OCI-LY7 (cell line): Measurements from ENCODE around the gene DNASE2. TPM values are rescaled to one million over a fixed set of nuclear protein-coding genes. Genes with fewer than 3 reads are reported as not detected.
A peak's percentile ranks its signal among the peaks of the same experiment; 100 is the strongest.
"Not testable (repeated sequence)": the region's sequence is repeated elsewhere in the genome, so short reads cannot be mapped to it uniquely, and the experiment has no call there.

Experiments used
- BruUV-seq: library from RNA; stranded (reverse); fragments of 400-500 nt; replicated peaks from 2 replicates; lab custom pipeline; 2021; lab: Mats Ljungman, UMichigan
- CTCF ChIA-PET: fragments of 300-600 bp; sonication (Branson Sonifier 250); formaldehyde crosslinking; loops from one replicate; lab custom pipeline; 2022; ENCODE audit warnings: antibody characterized with exemption; ENCODE audit not compliant: unreplicated experiment; lab: Charles Lee
- POLR2A ChIA-PET: fragments of 300-600 bp; sonication (Branson Sonifier 250); formaldehyde crosslinking; loops from one replicate; lab custom pipeline; 2022; ENCODE audit warnings: antibody characterized with exemption; lab: Charles Lee
- DNase-seq: peaks from one replicate; pipeline ENCODE4 v3.0.0-alpha.2; 2015; ENCODE audit warnings: low spot score
- H2AFZ ChIP-seq: fragments of 200-600 bp; sonication (generic), shearing (Covaris generic); 2 replicates; pipeline ENCODE4 v1.6.1; 2014; ENCODE audit warnings: mild to moderate bottlenecking, antibody characterized with exemption, low read length, moderate library complexity
- H3K27ac ChIP-seq: fragments of 200-600 bp; sonication (generic); 2 replicates; pipeline ENCODE4 v1.5.1; 2014; ENCODE audit warnings: mixed run types, low read depth, mild to moderate bottlenecking, moderate library complexity, low read length, inconsistent platforms; ENCODE audit not compliant: poor library complexity, severe bottlenecking
- H3K36me3 ChIP-seq: fragments of 200-600 bp; sonication (generic); 2 replicates; pipeline ENCODE4 v1.6.1; 2014; ENCODE audit warnings: mild to moderate bottlenecking, antibody characterized with exemption, low read length, moderate library complexity, mixed read lengths; ENCODE audit not compliant: insufficient read depth
- H3K4me1 ChIP-seq: fragments of 200-600 bp; sonication (generic); 2 replicates; pipeline ENCODE4 v1.5.1; 2014; ENCODE audit warnings: mild to moderate bottlenecking, low read length; ENCODE audit not compliant: insufficient read depth, poor library complexity, severe bottlenecking
- H3K4me2 ChIP-seq: fragments of 200-600 bp; sonication (generic); 2 replicates; pipeline ENCODE4 v1.6.1; 2014; ENCODE audit warnings: mild to moderate bottlenecking, low read length
- H3K4me3 ChIP-seq: fragments of 200-600 bp; sonication (generic); 2 replicates; pipeline ENCODE4 v1.5.1; 2014; ENCODE audit warnings: mild to moderate bottlenecking, low read depth, low read length; ENCODE audit not compliant: poor library complexity, severe bottlenecking
- H3K79me2 ChIP-seq: fragments of 200-600 bp; sonication (generic); 2 replicates; pipeline ENCODE4 v1.6.1; 2016; ENCODE audit warnings: low read depth, mild to moderate bottlenecking, low read length, moderate library complexity, mixed read lengths; ENCODE audit not compliant: insufficient read depth
- H3K9me2 ChIP-seq: fragments of 200-600 bp; sonication (generic); 2 replicates; pipeline ENCODE4 v1.6.1; 2016; ENCODE audit warnings: mild to moderate bottlenecking, low read length, mixed read lengths; ENCODE audit not compliant: insufficient read depth
- H3K9me3 ChIP-seq: fragments of 200-600 bp; sonication (generic); 2 replicates; pipeline ENCODE4 v1.6.1; 2014; ENCODE audit warnings: mild to moderate bottlenecking, mixed run types, low read length, mixed read lengths
- H4K20me1 ChIP-seq: fragments of 200-600 bp; sonication (generic); 2 replicates; pipeline ENCODE4 v1.6.1; 2014; ENCODE audit warnings: mild to moderate bottlenecking, antibody characterized with exemption, low read length, moderate library complexity, mixed read lengths; ENCODE audit not compliant: insufficient read depth
- CTCF ChIP-seq: fragments of 200-600 bp; sonication (generic); conservative IDR thresholded peaks from 2 replicates; pipeline ENCODE4 v1.5.1; 2014; ENCODE audit warnings: mild to moderate bottlenecking, antibody characterized with exemption, low read length, moderate library complexity, mixed read lengths
- EZH2phosphoT487 ChIP-seq: fragments of 200-600 bp; sonication (generic); IDR thresholded peaks from 2 replicates; pipeline ENCODE4 v1.6.1; 2018; ENCODE audit warnings: low read depth, borderline replicate concordance, mild to moderate bottlenecking, mixed run types, antibody characterized with exemption, low read length, moderate library complexity, mixed read lengths
- intact Hi-C: fragments of 100-400 bp; cut with micrococcal nuclease; formaldehyde crosslinking; loops from one replicate; pipeline ENCODE4 v1.10.0; 2022; ENCODE audit not compliant: unreplicated experiment
- total RNA-seq, 2 experiments: library from RNA; depleted of rRNA in 1 of 2; stranded (reverse); fragments of >200 nt in 1 of 2; shearing (Covaris generic) in 1 of 2; gene quantifications; 2 replicates each; pipeline ENCODE4 v1.2.3, GENCODE V29; 2014 to 2022

Gene DNASE2
- total RNA-seq, 2 experiments from 2014 or later, result 32.4 to 33.7 TPM

- no peak for DNase-seq
- Histone ChIP-seq H3K9me3 (no peaks in the 10 kb centered on the region), H2AFZ (no peak overlapping the region), H3K4me3 (peak overlapping the region; percentile 91), H3K79me2 (peaks cover 9% of the 10 kb centered on the region; the same call in 1 of the 2 replicates), H4K20me1 (no peaks in the 10 kb centered on the region), H3K4me2 (peak overlapping the region; percentile 95), H3K9me2 (no peaks in the 10 kb centered on the region), H3K36me3 (peaks cover 22% of the 10 kb centered on the region; the same call in 1 of the 2 replicates), H3K4me1 (peaks cover 14% of the 10 kb centered on the region), H3K27ac (peak overlapping the region; percentile 3)
- no peak for TF ChIP-seq EZH2phosphoT487
- no peak for TF ChIP-seq CTCF
- CTCF ChIA-PET, result interaction anchor here (0.8 to 1.1 kb wide), 2 partner anchors 10 to 74 kb away, joined by 4 read pairs; partner anchors contain the start of gene DNASE2
- BruUV-seq, result TSS peak; percentile 53
- intact Hi-C loops, result loop anchor here (1.0 to 5.0 kb wide), 3 partner anchors 10 to 66 kb away; partner anchors contain the start of genes DNASE2, FARSA and GADD45GIP1
- POLR2A ChIA-PET, result interaction anchor here (0.6 to 1.5 kb wide), 4 partner anchors 9 to 156 kb away, joined by 3 to 8 read pairs (median 5); partner anchors contain the start of gene DNASE2
These were observed 10.3 kb upstream of the DNASE2 start for GRCh38 chr19:12891553-12892021.

- H3K4me3 ChIP-seq, result peak within 1 kb of the TSS; percentile 91
- peak within 1 kb of the TSS; percentile 70; the same call in 1 of the 2 replicates for H2AFZ ChIP-seq
- peaks cover 15% of the 10 kb centered on the region; the same call in 1 of the 2 replicates for H3K36me3 ChIP-seq
- TF ChIP-seq EZH2phosphoT487 (no peak), CTCF (no peak)
- H3K4me1 ChIP-seq, result peaks cover 14% of the 10 kb centered on the region
- H3K4me2 ChIP-seq, result peak within 1 kb of the TSS; percentile 95
- H3K9me2 ChIP-seq, result no peaks in the 10 kb centered on the region
- no peaks in the 10 kb centered on the region for H4K20me1 ChIP-seq
- intact Hi-C loops, result loop anchor here (1.0 to 5.0 kb wide), 4 partner anchors 10 to 66 kb away; partner anchors contain the start of genes DNASE2, FARSA, GADD45GIP1 and SYCE2
- H3K27ac ChIP-seq, result peak within 1 kb of the TSS; percentile 50
- CTCF ChIA-PET, result interaction anchor here (0.5 to 1.1 kb wide), 4 partner anchors 10 to 873 kb away, joined by 3 to 4 read pairs (median 4); partner anchors contain the start of gene DNASE2
- peak; percentile 99 for DNase-seq
- H3K9me3 ChIP-seq, result no peaks in the 10 kb centered on the region
- BruUV-seq, result no TSS peak
- peaks cover 9% of the 10 kb centered on the region; the same call in 1 of the 2 replicates for H3K79me2 ChIP-seq
- POLR2A ChIA-PET, result interaction anchor here (0.6 to 1.5 kb wide), 9 partner anchors 8 to 264 kb away, joined by 3 to 8 read pairs (median 5); partner anchors contain the start of genes DNASE2 and GET3
These were observed 9.7 kb upstream of the DNASE2 start, which contains the start of gene GCDH for GRCh38 chr19:12890787-12891552. Gene GCDH, plus strand, starts transcription at chr19:12891160. Its CDS starts 145 bp downstream, at chr19:12891305.

- not testable (repeated sequence) for DNase-seq
- CTCF ChIA-PET, result interaction anchor here (0.6 to 1.1 kb wide), 3 partner anchors 8 to 75 kb away, joined by 3 to 4 read pairs (median 3); no protein-coding TSS in a partner anchor
These were observed 9.1 kb upstream of the DNASE2 start for GRCh38 chr19:12890299-12890786.

More at GRCh38 chr19:12890299-12890786, 9.1 kb upstream of the DNASE2 start:
- H4K20me1 ChIP-seq, H3K79me2 ChIP-seq, H3K9me3 ChIP-seq, H3K9me2 ChIP-seq, BruUV-seq: not testable (repeated sequence)
- Histone ChIP-seq H3K4me3 (peak overlapping the region; percentile 91), H3K27ac (peak overlapping the region; percentile 50), H2AFZ (peak overlapping the region; percentile 70; the same call in 1 of the 2 replicates), H3K36me3 (peaks cover 13% of the 10 kb centered on the region; the same call in 1 of the 2 replicates), H3K4me2 (peak overlapping the region; percentile 78), H3K4me1 (peaks cover 15% of the 10 kb centered on the region)
- POLR2A ChIA-PET, result interaction anchor here (0.6 to 1.5 kb wide), 9 partner anchors 8 to 265 kb away, joined by 3 to 8 read pairs (median 5); partner anchors contain the start of genes DNASE2 and GET3
- intact Hi-C loops, result loop anchor here (1.0 to 5.0 kb wide), 3 partner anchors 29 to 67 kb away; partner anchors contain the start of genes FARSA, GADD45GIP1 and SYCE2
